ENCODE measurements around the gene HCN4. TPM values are rescaled to one million over a fixed set of nuclear protein-coding genes. Genes with fewer than 3 reads are reported as not detected.

The HCN4 gene
- total and polyA plus RNA-seq, 3 donors from 2014 or later: 9.1 to 17.6 (median 12.6) TPM

- TF ChIP-seq POLR2A (IDR thresholded peaks at IDR 0.05): no peak
- TF ChIP-seq, protein P1, sequence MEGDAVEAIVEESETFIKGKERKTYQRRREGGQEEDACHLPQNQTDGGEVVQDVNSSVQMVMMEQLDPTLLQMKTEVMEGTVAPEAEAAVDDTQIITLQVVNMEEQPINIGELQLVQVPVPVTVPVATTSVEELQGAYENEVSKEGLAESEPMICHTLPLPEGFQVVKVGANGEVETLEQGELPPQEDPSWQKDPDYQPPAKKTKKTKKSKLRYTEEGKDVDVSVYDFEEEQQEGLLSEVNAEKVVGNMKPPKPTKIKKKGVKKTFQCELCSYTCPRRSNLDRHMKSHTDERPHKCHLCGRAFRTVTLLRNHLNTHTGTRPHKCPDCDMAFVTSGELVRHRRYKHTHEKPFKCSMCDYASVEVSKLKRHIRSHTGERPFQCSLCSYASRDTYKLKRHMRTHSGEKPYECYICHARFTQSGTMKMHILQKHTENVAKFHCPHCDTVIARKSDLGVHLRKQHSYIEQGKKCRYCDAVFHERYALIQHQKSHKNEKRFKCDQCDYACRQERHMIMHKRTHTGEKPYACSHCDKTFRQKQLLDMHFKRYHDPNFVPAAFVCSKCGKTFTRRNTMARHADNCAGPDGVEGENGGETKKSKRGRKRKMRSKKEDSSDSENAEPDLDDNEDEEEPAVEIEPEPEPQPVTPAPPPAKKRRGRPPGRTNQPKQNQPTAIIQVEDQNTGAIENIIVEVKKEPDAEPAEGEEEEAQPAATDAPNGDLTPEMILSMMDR (IDR thresholded peaks at IDR 0.05): no peak
- Histone ChIP-seq H3K27me3 (no peaks in the 10 kb centered on the region), H3K36me3 (ENCODE audit: low read depth, missing control alignments) (no peaks in the 10 kb centered on the region), H3K9me3 (no peaks in the 10 kb centered on the region), H3K4me3 (no peak overlapping the region), H3K27ac (no peak overlapping the region), H3K4me1 (no peaks in the 10 kb centered on the region)
- intact Hi-C loops (cut with DNase I; ENCODE audit: low total_unique reads): no loop called here
- 89 to 90% methylated on average over 3 to 6 of the region's 6 CpGs for WGBS, 2 donors
- DNase-seq: no peak
These were observed 30.7 kb downstream of the HCN4 start for GRCh38 chr15:73338058-73338457.

- Histone ChIP-seq H3K27me3 (no peaks in the 10 kb centered on the region), H3K4me1 (no peaks in the 10 kb centered on the region), H3K4me3 (no peak overlapping the region), H3K36me3 (ENCODE audit: low read depth, missing control alignments) (no peaks in the 10 kb centered on the region), H3K27ac (no peak overlapping the region), H3K9me3 (no peaks in the 10 kb centered on the region)
- TF ChIP-seq POLR2A (IDR thresholded peaks at IDR 0.05): no peak
- TF ChIP-seq, protein P1 (IDR thresholded peaks at IDR 0.05): no peak
- WGBS, 2 donors: 91 to 93% methylated on average over 8 of the region's 8 CpGs
- intact Hi-C loops (cut with DNase I; ENCODE audit: low total_unique reads): no loop called here
- DNase-seq: no peak
These were observed 31.6 kb downstream of the HCN4 start for GRCh38 chr15:73337187-73337586.

GRCh38 chr15:73336756-73337155 lies 32.0 kb downstream of the HCN4 start:
- intact Hi-C loops (cut with DNase I; ENCODE audit: low total_unique reads): no loop called here
- Histone ChIP-seq H3K9me3 (no peaks in the 10 kb centered on the region), H3K4me3 (no peak overlapping the region), H3K36me3 (ENCODE audit: low read depth, missing control alignments) (no peaks in the 10 kb centered on the region), H3K27ac (no peak overlapping the region), H3K27me3 (no peaks in the 10 kb centered on the region), H3K4me1 (no peaks in the 10 kb centered on the region)
- DNase-seq: no peak
- TF ChIP-seq, protein P1 (IDR thresholded peaks at IDR 0.05): no peak
- no peak for TF ChIP-seq POLR2A (IDR thresholded peaks at IDR 0.05)
- 94 to 95% methylated on average over 7 of the region's 7 CpGs for WGBS, 2 donors

GRCh38 chr15:73335471-73335870 lies 33.3 kb downstream of the HCN4 start:
- H3K27me3 ChIP-seq: no peaks in the 10 kb centered on the region
- H3K36me3 ChIP-seq (ENCODE audit: low read depth, missing control alignments): no peaks in the 10 kb centered on the region
- WGBS, 2 donors: 83 to 84% methylated on average over 5 of the region's 5 CpGs
- DNase-seq: no peak
- no peak overlapping the region for H3K27ac ChIP-seq
- H3K9me3 ChIP-seq: no peaks in the 10 kb centered on the region
- intact Hi-C loops (cut with DNase I; ENCODE audit: low total_unique reads): no loop called here
- TF ChIP-seq POLR2A (IDR thresholded peaks at IDR 0.05): no peak
- TF ChIP-seq, protein P1 (IDR thresholded peaks at IDR 0.05): no peak
- no peak overlapping the region for H3K4me3 ChIP-seq
- peaks cover 12% of the 10 kb centered on the region for H3K4me1 ChIP-seq

DNA sequence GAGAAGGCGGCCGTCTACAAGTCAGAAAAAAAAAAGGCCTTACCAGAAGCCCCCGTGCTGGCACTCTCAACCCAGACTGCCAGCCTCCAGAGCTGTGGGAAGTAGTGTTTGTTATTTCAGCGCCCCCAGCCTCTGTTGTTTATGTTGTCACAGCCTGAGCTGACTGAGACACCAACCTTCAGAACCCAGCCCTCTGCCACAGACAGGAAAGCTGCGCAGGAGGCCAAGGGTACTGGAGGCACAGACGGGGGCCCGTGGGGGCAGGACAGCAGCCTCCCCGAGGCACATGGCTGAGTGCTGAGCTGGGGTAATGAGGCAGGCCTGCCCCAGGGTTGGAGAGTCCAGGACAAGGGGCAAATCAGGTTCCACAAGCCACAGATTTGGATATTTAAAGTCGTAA lies 33.7 kb downstream of the HCN4 start:
- Histone ChIP-seq H3K4me3 (no peak overlapping the region), H3K36me3 (ENCODE audit: low read depth, missing control alignments) (no peaks in the 10 kb centered on the region), H3K9me3 (no peaks in the 10 kb centered on the region), H3K27ac (no peak overlapping the region), H3K27me3 (no peaks in the 10 kb centered on the region), H3K4me1 (peaks cover 16% of the 10 kb centered on the region)
- 84 to 92% methylated on average over 6 to 9 of the region's 9 CpGs for WGBS, 2 donors
- TF ChIP-seq, protein P1 (IDR thresholded peaks at IDR 0.05): no peak
- no peak for TF ChIP-seq POLR2A (IDR thresholded peaks at IDR 0.05)
- intact Hi-C loops (cut with DNase I; ENCODE audit: low total_unique reads): no loop called here
- no peak for DNase-seq
